ENCODE measurements around the gene FIG4. TPM values are rescaled to one million over a fixed set of nuclear protein-coding genes. Genes with fewer than 3 reads are reported as not detected.

FIG4 gene
- total RNA-seq, 4 donors from 2014 or later = 13.5 to 45.6 (median 19.6) TPM

DNA sequence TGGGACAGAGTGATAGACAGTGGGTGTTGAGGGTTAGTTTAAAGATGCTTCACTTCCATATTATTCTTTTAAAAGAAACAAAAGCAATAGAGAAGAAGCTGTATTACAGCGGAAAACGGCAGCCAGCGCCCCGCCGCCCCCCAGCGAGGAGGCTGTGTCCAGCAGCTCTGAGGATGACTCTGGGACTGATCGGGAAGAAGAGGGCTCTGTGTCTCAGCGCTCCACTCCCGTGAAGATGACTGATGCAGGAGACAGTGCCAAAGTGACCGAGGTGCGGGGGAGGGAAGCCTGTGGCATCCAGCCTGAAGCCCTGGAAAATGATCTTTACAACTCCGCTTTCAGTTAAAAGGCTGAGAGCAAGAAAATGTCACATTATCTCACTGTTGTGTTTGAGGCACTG is 100.2 kb downstream of the FIG4 start:
- TF ChIP-seq, protein P1, sequence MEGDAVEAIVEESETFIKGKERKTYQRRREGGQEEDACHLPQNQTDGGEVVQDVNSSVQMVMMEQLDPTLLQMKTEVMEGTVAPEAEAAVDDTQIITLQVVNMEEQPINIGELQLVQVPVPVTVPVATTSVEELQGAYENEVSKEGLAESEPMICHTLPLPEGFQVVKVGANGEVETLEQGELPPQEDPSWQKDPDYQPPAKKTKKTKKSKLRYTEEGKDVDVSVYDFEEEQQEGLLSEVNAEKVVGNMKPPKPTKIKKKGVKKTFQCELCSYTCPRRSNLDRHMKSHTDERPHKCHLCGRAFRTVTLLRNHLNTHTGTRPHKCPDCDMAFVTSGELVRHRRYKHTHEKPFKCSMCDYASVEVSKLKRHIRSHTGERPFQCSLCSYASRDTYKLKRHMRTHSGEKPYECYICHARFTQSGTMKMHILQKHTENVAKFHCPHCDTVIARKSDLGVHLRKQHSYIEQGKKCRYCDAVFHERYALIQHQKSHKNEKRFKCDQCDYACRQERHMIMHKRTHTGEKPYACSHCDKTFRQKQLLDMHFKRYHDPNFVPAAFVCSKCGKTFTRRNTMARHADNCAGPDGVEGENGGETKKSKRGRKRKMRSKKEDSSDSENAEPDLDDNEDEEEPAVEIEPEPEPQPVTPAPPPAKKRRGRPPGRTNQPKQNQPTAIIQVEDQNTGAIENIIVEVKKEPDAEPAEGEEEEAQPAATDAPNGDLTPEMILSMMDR (IDR thresholded peaks at IDR 0.05; ENCODE audit: low read depth) = no peak

DNA sequence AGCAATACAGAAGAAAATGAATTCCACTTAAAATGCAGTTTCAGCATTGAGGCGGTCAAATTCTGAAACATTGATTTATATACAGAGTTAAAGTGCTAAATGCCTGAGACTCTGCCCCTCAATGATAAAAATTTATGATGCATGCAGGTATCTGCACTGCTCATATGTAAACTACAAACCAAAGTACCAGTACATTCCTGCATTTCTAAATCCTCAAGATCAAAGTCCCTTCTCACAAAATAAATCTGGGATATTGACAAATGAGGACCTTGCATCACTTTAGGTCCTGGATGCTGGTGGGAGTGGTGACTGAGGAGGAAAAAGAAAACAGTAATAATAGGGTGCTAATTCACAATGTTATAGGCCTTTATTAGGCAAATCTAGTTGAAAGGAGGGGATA is 101.9 kb downstream of the FIG4 start:
- TF ChIP-seq, protein P1 (IDR thresholded peaks at IDR 0.05; ENCODE audit: low read depth) = no peak

DNA sequence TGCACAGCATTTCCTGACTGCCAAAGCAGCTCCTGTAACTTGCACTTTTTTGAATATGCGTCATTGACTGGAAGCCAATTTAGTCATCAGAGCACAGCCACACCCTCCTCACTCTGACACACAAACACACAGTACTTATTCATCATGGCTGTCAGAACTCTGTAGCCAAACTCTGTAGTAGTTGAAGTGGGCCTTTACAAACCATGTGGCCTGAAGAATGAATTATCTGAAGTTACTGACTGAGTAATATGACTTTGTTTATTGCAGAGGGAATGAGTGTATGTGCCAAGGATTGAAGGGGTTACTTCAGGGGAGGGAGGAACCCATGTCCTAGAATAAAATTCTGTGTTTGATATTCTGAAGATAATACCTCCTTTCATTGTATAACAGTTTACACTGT is 102.7 kb downstream of the FIG4 start:
- TF ChIP-seq, protein P1 (IDR thresholded peaks at IDR 0.05; ENCODE audit: low read depth) = no peak

DNA sequence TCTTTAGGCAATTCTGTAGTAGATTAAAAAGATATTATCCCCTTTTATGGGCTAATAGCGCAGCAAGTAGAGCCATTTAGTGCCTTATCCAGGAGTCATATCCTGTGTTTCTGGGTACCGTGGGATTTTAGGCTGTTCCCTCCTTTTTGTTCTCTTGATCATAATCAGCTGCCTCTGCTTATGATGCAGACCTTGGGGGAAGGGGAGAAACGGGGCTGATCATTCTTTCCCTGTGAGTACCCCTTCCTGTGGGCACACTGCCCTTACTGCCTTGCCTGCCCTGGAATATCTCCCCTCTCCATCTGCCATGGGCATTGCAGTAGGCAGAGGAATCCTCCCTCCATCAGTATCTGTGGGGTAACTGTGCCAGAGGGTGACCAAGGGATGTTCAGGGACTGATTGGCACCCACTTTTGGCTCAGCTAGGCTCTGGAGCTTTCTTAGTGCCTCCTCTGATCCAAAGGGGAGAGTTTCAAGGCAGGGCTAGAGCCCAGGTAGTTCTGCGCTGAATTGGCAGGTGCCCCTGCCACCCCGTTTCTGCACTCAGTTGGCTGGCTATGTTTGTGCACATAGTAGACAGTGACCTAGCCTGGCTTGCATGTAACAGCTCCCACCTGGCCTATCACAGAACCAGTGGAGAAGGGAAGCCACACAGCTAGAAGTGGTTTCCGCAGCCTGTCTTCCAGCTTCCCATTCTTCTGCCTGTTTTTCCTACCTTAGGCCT is 103.3 kb downstream of the FIG4 start:
- TF ChIP-seq, protein P1 (IDR thresholded peaks at IDR 0.05; ENCODE audit: low read depth) = no peak

DNA sequence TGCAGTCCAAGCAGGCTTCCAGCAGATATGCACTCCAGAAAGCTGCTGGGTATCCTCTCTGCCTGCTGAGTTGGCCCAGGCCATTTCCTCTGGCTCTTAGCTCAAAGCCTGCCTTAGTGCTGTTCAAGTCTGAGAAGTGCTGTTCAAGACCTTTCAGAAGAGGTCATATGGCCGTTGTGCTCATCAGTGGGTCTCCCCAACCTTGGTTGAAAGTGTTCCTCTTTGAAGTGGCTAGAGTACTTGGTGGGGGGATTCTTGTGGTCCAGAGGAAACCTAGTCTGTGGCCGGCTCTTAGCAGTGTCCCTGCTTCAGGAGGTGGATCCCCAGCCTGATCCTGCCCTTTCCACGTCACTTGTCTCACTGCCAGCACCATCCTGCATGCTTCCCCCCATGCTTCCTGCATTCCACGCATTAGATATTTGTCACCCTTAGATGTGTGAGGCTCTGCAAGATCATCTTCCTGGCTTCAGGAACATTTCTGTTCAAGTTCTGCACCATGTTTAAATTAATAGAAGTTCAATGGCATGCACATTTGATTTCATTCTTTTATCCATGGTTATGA is 105.0 kb downstream of the FIG4 start:
- TF ChIP-seq, protein P1 (IDR thresholded peaks at IDR 0.05; ENCODE audit: low read depth) = no peak

DNA sequence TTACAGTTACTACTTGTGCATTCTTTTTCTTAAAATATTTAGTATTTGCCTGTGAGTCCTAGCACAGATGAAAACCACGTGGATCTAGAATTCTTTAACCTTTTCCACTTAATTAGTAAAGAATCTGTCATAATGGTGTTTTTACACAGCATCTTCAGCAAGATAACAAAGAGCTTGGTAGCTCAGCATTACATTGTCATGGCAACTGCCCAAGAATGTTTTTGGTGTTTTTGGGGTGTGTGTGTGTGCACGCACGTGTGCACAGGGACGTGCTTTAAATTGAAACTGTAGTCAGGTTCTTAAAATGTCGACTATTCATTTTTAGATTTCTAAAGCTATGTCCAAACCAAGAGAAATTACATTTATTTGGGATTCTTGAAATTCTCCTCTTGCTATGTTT is 108.0 kb downstream of the FIG4 start:
- TF ChIP-seq, protein P1 (IDR thresholded peaks at IDR 0.05; ENCODE audit: low read depth) = no peak

DNA sequence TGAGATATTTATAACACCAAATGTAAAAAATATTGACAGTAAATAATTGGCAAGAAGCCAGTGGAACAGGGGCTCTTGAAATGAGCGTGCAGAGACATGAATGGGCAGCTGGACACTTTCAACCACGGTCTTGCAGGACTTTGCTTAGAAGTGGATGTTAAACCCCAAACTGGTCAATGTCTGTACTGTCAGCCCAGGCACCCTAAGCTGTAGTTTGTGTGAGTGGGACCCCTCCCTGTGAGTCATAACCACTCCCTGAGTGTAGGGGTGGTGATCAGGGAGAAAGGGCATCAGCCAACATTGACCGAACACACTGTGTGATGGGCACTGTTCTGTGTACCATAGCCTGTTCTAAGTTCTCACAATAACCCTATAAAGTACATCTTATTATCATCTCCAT is 108.6 kb downstream of the FIG4 start:
- TF ChIP-seq, protein P1 (IDR thresholded peaks at IDR 0.05; ENCODE audit: low read depth) = no peak

All from subcutaneous adipose tissue (tissue), 4 donors.